GM10248 (cell line): Measurements from ENCODE around the gene TAF11.
"Not testable (repeated sequence)": the region's sequence is repeated elsewhere in the genome, so short reads cannot be mapped to it uniquely, and the experiment has no call there.

ENCODE experiments used
- CTCF ChIA-PET: fragments of 300-600 bp; sonication (Branson Sonifier 250); formaldehyde crosslinking; extraction: SDS; loops from one replicate; lab custom pipeline; 2021; ENCODE audit warnings: antibody characterized with exemption; lab: Yijun Ruan, JAX
- POLR2A ChIA-PET: fragments of 350-650 bp; sonication (Branson Sonifier 250); formaldehyde crosslinking; extraction: SDS; loops from one replicate; lab custom pipeline; 2020; ENCODE audit warnings: antibody characterized with exemption; lab: Yijun Ruan, JAX
- DNase-seq: peaks from one replicate; pipeline ENCODE4 v3.0.0; 2012; ENCODE audit errors: extremely low spot score
- TF ChIP-seq, protein P1 (sequence below): IDR thresholded peaks from 2 replicates; pipeline ENCODE4 v1.5.1; 2012; ENCODE audit warnings: mild to moderate bottlenecking, low read depth; ENCODE audit errors: extremely low read depth, missing control alignments, control extremely low read depth

TAF11 gene, protein sequence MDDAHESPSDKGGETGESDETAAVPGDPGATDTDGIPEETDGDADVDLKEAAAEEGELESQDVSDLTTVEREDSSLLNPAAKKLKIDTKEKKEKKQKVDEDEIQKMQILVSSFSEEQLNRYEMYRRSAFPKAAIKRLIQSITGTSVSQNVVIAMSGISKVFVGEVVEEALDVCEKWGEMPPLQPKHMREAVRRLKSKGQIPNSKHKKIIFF

DNA sequence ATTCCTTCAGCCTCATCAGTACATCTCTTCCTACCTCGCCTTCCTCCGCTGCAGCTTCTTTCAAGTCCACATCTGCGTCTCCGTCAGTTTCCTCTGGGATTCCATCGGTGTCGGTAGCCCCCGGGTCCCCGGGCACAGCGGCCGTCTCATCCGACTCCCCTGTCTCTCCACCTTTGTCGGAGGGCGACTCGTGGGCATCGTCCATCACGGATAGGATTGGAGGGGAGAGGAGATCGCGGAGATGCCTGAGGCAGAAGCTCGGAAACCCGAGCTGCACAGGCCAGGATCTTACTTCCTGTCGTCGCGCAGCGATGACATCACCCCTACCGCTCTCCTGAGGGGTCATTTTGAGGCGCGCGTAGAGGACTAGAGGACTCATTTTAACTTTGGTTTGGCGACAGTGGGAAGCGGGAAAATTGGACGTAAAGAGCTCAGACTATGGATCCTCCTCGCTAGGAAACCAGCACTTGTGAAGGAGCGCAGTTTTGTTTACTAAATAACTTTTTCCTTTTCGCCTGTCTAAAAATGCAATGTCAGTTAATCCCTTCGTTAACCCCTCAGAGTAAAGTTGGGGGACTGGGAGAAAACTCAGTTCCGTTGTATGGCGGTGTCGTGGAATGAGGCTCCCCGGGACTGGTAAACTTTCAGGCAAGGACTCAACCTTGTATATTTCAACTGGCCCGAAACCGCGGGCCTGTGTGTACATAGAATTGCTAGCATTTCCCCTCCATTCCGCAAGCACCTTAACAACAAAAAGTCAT is at the start of gene TAF11:
Gene TAF11, minus strand, starts transcription at position 290 of the 761 bp plus-strand sequence. Its CDS starts 85 bp downstream, at position 205.
- TF ChIP-seq, protein P1, sequence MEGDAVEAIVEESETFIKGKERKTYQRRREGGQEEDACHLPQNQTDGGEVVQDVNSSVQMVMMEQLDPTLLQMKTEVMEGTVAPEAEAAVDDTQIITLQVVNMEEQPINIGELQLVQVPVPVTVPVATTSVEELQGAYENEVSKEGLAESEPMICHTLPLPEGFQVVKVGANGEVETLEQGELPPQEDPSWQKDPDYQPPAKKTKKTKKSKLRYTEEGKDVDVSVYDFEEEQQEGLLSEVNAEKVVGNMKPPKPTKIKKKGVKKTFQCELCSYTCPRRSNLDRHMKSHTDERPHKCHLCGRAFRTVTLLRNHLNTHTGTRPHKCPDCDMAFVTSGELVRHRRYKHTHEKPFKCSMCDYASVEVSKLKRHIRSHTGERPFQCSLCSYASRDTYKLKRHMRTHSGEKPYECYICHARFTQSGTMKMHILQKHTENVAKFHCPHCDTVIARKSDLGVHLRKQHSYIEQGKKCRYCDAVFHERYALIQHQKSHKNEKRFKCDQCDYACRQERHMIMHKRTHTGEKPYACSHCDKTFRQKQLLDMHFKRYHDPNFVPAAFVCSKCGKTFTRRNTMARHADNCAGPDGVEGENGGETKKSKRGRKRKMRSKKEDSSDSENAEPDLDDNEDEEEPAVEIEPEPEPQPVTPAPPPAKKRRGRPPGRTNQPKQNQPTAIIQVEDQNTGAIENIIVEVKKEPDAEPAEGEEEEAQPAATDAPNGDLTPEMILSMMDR, result no peak
- POLR2A ChIA-PET, result interaction anchor here (0.7 to 1.5 kb wide), 4 partner anchors 8 to 583 kb away, joined by 3 to 6 read pairs (median 3); partner anchors contain the start of gene BLTP3A
- CTCF ChIA-PET, result interaction anchor here (1.0 to 2.2 kb wide), 4 partner anchors 11 to 252 kb away, joined by 3 to 9 read pairs (median 6); no protein-coding TSS in a partner anchor

DNA sequence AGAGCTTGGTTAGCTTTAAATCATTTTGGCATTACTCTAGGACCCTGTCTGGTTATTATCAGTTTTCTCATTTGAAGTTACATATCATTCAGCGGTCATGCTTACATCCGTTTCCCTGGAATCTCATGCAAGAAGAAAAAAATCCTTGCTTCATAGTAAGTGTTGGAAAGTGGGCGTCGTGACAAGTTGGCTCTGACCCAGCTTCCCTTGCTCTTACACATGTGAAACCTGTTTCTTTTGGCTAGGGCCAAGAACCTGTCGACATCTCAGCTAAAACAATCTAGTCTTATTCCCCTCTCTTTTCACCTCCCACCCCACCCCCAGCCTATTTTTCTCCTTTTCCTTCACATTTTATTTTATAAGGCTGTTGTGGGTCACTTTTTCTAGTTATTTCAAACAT is 46.7 kb upstream of the TAF11 start:
- CTCF ChIA-PET, result interaction anchor here (1.5 kb wide), 1 partner anchor 53 kb away, joined by 3 read pairs; no protein-coding TSS in a partner anchor
- TF ChIP-seq, protein P1, result no peak
- POLR2A ChIA-PET, result no interaction called here
- no peak for DNase-seq

More for the DNA sequence above, at the start of gene TAF11:
- peak; percentile 89 for DNase-seq

DNA sequence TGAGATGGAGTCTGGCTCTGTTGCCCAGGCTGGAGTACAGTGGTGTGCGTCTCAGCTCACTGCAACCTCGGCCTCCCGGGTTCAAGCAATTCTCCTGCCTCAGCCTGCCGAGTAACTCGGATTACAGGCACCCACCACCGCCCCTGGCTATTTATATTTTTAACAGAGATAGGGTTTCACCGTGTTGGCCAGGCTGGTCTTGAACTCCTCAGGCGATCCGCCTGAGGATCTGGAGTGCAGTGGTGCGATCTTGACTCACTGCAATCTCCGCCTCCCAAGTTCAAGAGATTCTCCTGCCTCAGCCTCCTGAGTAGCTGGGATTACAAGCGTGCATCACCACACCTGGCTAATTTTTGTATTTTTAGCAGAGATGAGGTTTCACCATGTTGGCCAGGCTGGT is 44.4 kb upstream of the TAF11 start:
- DNase-seq, POLR2A ChIA-PET, CTCF ChIA-PET: not testable (repeated sequence)

DNA sequence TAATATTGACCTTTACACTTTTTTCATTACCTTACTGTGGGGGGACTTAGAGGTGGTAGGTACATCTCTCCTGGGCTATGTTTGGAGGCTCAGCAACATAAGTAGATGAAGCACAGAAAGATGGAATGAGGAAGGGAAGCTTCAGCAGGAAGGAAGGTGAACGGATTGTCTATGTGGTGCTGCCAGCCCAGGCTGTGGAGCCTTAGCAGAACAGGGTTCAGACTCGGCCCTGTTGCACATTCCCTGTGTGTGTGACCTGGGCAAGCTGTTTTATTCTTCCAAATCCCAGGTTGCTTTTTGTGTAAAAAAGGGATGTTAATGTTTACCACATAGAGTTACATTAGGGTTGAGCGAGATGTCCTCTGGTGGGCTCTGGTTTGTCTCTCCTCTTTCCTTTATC is 42.4 kb upstream of the TAF11 start:
- CTCF ChIA-PET, result interaction anchor here (1.0 kb wide), 1 partner anchor 20 kb away, joined by 3 read pairs; no protein-coding TSS in a partner anchor
- TF ChIP-seq, protein P1, result no peak

DNA sequence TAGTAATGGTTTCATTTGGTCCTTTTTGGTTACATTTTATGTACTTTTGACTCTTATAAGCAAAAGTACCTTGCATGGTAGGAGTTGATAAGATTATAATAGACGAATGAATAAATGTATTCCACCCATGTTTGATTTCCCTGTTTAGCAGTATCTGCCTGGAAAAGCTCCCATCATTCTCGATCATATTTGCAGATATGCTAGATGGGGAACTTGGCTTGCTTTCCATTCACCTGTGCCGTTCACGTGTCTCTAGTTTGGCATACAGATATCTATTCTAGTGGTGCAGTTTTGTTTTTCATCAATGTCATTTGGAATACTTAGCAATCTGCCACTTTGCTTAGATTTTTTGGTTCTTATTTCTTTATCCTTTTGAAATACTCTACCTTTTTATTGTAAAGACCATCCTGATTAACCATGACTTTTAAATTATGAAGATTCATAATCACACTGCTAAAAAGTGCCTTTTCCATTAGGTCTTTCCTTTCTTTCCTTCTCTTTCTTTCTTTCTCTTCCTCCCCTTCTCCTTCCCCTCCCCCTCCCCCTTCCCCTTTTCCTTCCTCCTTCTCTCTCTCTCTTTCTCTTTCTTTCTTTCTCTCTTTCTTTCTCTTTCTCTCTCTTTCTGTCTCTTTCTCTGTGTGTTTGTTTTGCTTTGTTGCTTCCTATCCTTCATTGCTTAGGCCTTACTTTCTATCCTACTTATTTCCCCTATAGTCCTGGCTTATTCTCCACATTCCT is 41.6 kb upstream of the TAF11 start:
- CTCF ChIA-PET, result no interaction called here
- POLR2A ChIA-PET, result interaction anchor here (0.6 kb wide), 1 partner anchor 306 kb away, joined by 3 read pairs; no protein-coding TSS in a partner anchor
- no peak for DNase-seq
- TF ChIP-seq, protein P1, result no peak

More for the DNA sequence above, 42.4 kb upstream of the TAF11 start:
- no peak for DNase-seq
- POLR2A ChIA-PET, result no interaction called here

DNA sequence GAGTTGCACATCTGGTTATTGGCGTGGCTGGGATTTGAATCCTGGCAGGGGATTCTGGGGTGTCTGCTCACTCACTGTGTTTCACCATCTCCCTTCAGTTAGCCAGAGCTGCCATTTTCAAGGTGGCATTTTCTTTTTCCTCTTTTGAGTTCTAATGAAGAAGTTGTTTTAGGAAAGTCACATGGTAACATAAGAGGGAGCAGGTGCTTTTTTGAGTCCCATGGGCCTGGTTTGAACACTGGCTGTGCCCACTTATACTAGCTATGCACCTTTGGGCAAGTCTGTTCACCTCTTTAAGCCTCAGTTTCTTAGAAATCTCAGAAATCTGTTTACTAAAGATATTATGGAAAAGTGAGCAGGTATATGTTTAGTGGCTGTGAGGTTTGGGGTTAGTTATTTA is 40.9 kb upstream of the TAF11 start:
- CTCF ChIA-PET, result no interaction called here
- TF ChIP-seq, protein P1, result no peak
- DNase-seq, result no peak
- POLR2A ChIA-PET, result no interaction called here
